ENCODE results near the gene PCGF1. TPM values are rescaled to one million over a fixed set of nuclear protein-coding genes. Genes with fewer than 3 reads are reported as not detected.

The PCGF1 gene
- total and polyA plus RNA-seq, 9 of the 15 experiments (the other 6 are each of a cell fraction or from before 2014, with no cell fraction given) = 20.3 to 45.7 (median 29.3) TPM

- ChIA-PET POLR2A (interaction anchor here (1.1 to 1.6 kb wide), 3 partner anchors 10 to 60 kb away, joined by 3 to 5 read pairs (median 5); no protein-coding TSS in a partner anchor), CTCF (ENCODE audit: low intra/inter-chr PET ratio) (no interaction called here)
- 91% methylated on average over 6 of the region's 9 CpGs for WGBS (ENCODE audit: insufficient coverage, low coverage, missing lambda C conversion rate)
- TSS peak; percentile 63 for BruUV-seq (replicated peaks)
- H3K9me1 ChIP-seq (ENCODE audit: control insufficient read depth, insufficient read depth, low read length) = peaks cover 3% of the 10 kb centered on the region
- no peak overlapping the region; the same call in 2 of the 3 replicates for H3K27ac ChIP-seq (ENCODE audit: extremely low read depth, low read depth, low read length)
- H3K27me3 ChIP-seq (ENCODE audit: control insufficient read depth in 2 of 2, insufficient read depth in 2 of 2, low read length in 2 of 2) = no peaks in the 10 kb centered on the region
- DNase-seq (ENCODE audit: extremely low read depth in 1 of 4, low spot score in 3 of 4) = no peak
- peaks cover 55% of the 10 kb centered on the region for H3K36me3 ChIP-seq (ENCODE audit: control insufficient read depth, insufficient read depth, low read length)
- intact Hi-C loops (cut with micrococcal nuclease) = loop anchor here (2.0 kb wide), 1 partner anchor 45 kb away; the partner anchor contains the start of genes CCDC142 and TTC31
- H2AFZ ChIP-seq (ENCODE audit: low read depth, low read length) = no peak overlapping the region
- ATAC-seq = no peak
- peaks cover 52% of the 10 kb centered on the region for H3K79me2 ChIP-seq (ENCODE audit: control insufficient read depth, insufficient read depth, low read length)
- H3K9me3 ChIP-seq (replicated peaks; ENCODE audit: control insufficient read depth, insufficient read depth, low read depth, low read length) = no peaks in the 10 kb centered on the region
- peaks cover 5% of the 10 kb centered on the region; the same call in 1 of the 2 replicates for H4K20me1 ChIP-seq (replicated peaks; ENCODE audit: control insufficient read depth, insufficient read depth, low read length)
- H3K4me1 ChIP-seq (replicated peaks in 1 of 2; ENCODE audit: control insufficient read depth in 2 of 2, insufficient read depth in 2 of 2, low read length in 2 of 2) = peaks cover 28 to 33% of the 10 kb centered on the region in 2 experiments
- in situ Hi-C loops (cut with MboI) = no loop called here
- TF ChIP-seq CREM (IDR thresholded peaks at IDR 0.05; ENCODE audit: low read depth) = no peak
- FAIRE-seq = no peak
- peak overlapping the region; percentile 96 for H3K4me2 ChIP-seq (ENCODE audit: insufficient read depth, low read length)
- peak overlapping the region; percentile 96 for H3K4me3 ChIP-seq
- peak overlapping the region; percentile 5 to 97; a peak in 3 of 4 replicates for H3K9ac ChIP-seq (ENCODE audit: insufficient read depth in 1 of 2, low read depth in 2 of 2, low read length in 2 of 2)
Measured at GRCh38 chr2:74527741-74528140, 20.2 kb upstream of the PCGF1 start.

GRCh38 chr2:74526649-74527230 is 19.2 kb upstream of the PCGF1 start:
- DNase-seq (ENCODE audit: extremely low read depth in 1 of 4, low spot score in 3 of 4) = no peak
- Histone ChIP-seq H3K4me3 (no peak overlapping the region), H3K9me3 (replicated peaks; ENCODE audit: control insufficient read depth, insufficient read depth, low read depth, low read length) (no peaks in the 10 kb centered on the region), H3K27ac (ENCODE audit: extremely low read depth, low read depth, low read length) (no peak overlapping the region), H3K27me3 (ENCODE audit: control insufficient read depth in 2 of 2, insufficient read depth in 2 of 2, low read length in 2 of 2) (no peaks in the 10 kb centered on the region), H2AFZ (ENCODE audit: low read depth, low read length) (no peak overlapping the region), H3K36me3 (ENCODE audit: control insufficient read depth, insufficient read depth, low read length) (peaks cover 45% of the 10 kb centered on the region), H3K9ac (ENCODE audit: insufficient read depth in 1 of 2, low read depth in 2 of 2, low read length in 2 of 2) (no peak overlapping the region), H3K9me1 (ENCODE audit: control insufficient read depth, insufficient read depth, low read length) (peaks cover 3% of the 10 kb centered on the region), H3K4me1 (replicated peaks in 1 of 2; ENCODE audit: control insufficient read depth in 2 of 2, insufficient read depth in 2 of 2, low read length in 2 of 2) (peaks cover 21 to 32% of the 10 kb centered on the region in 2 experiments), H4K20me1 (replicated peaks; ENCODE audit: control insufficient read depth, insufficient read depth, low read length) (peaks cover 5% of the 10 kb centered on the region; the same call in 1 of the 2 replicates), H3K79me2 (ENCODE audit: control insufficient read depth, insufficient read depth, low read length) (peaks cover 48% of the 10 kb centered on the region), H3K4me2 (ENCODE audit: insufficient read depth, low read length) (no peak overlapping the region)
- 100% methylated on average over 9 of the region's 11 CpGs for WGBS (ENCODE audit: insufficient coverage, low coverage, missing lambda C conversion rate)
- ChIA-PET CTCF (ENCODE audit: low intra/inter-chr PET ratio) (no interaction called here), POLR2A (interaction anchor here (0.6 to 1.6 kb wide), 7 partner anchors 9 to 192 kb away, joined by 3 to 7 read pairs (median 4); no protein-coding TSS in a partner anchor)
- FAIRE-seq = no peak
- TF ChIP-seq BCL6 (CRISPR knock-in tag; IDR thresholded peaks at IDR 0.05) = no peak
- no peak for TF ChIP-seq HMG20B (CRISPR knock-in tag; IDR thresholded peaks at IDR 0.05)
- TF ChIP-seq GABPB1 (CRISPR knock-in tag; IDR thresholded peaks at IDR 0.05) = 0 out of 2 replicates have a peak, but pooled peaks have one; percentile 3
- 0 out of 2 replicates have a peak, but pooled peaks have one; percentile 3 for TF ChIP-seq ETS1 (conservative IDR thresholded peaks at IDR 0.05; ENCODE audit: control insufficient read depth, low read depth, low read length)
- no TSS peak for BruUV-seq (replicated peaks)
- in situ Hi-C loops (cut with MboI) (no loop called here), intact Hi-C loops (cut with micrococcal nuclease) (no loop called here)
- ATAC-seq = no peak

All from K562 (cell line).